Measurements from ENCODE around the gene STAC2. TPM values are rescaled to one million over a fixed set of nuclear protein-coding genes. Genes with fewer than 3 reads are reported as not detected.
A peak's percentile ranks its signal among the peaks of the same experiment; 100 is the strongest.

Gene STAC2
- total and polyA plus RNA-seq, 2 of the 13 experiments (the other 11 are each of a cell fraction or from before 2014, with no cell fraction given), result not detected

DNA sequence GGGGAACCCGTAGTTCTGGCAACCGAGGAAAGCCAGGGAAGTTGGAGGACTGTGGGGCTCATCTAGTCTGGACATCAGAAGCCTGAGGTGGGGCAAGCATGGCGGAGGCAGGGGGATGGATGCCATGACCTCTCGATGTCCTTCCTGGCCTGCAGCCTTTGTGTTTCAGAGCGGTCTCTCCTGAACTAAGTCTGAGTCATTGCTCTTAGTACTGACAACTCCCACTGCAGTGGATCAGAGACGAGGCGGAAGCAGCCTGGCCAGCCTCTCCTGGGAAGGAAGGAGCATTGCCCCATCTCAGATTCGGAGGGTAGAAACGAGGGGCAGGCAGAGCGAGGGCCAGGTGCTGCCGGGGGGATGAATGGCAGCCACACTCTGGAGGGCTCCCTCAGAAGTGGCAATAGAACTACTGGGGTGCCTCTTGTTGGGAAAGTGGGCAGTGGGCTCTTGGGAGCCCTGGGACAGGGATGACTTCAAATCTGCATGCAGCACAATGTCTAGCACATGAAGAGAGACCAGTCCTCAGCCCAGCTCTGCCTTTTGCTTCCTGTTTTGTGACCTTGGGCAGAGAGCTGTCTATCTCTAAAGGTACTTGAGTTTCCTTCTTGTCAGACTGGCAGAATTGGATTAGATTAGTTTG lies 3.6 kb upstream of the STAC2 start:
- BruUV-seq (replicated peaks), result no TSS peak
- Histone ChIP-seq H3K9me3 (ENCODE audit: low read length) (no peaks in the 10 kb centered on the region), H3K4me2 (ENCODE audit: low read depth, low read length) (0 out of 2 replicates have a peak overlapping the region, but pooled peaks have one; percentile 2), H4K20me1 (ENCODE audit: insufficient read depth, low read length) (no peaks in the 10 kb centered on the region), H3K9ac (ENCODE audit: insufficient read depth, low read depth, low read length) (no peak overlapping the region), H3K79me2 (ENCODE audit: insufficient read depth, low read length) (no peaks in the 10 kb centered on the region), H3K4me3 (replicated peaks in 1 of 3; ENCODE audit: insufficient read depth in 1 of 3, low read depth in 2 of 3, low read length in 3 of 3) (no peak overlapping the region), H3K27me3 (ENCODE audit: control insufficient read depth in 1 of 2, insufficient read depth in 2 of 2, low read length in 2 of 2) (peaks cover 19 to 64% of the 10 kb centered on the region in 2 experiments), H2AFZ (ENCODE audit: low read length) (no peak overlapping the region), H3K36me3 (replicated peaks in 1 of 2; ENCODE audit: control insufficient read depth in 1 of 2, insufficient read depth in 2 of 2, low read length in 2 of 2) (no peaks in the 10 kb centered on the region), H3K27ac (ENCODE audit: extremely low read length, insufficient read depth, low read length) (no peak overlapping the region), H3K4me1 (ENCODE audit: insufficient read depth, low read length) (peaks cover 20% of the 10 kb centered on the region; the same call in 1 of the 2 replicates)
- no peak for DNase-seq (ENCODE audit: low spot score)
- ChIA-PET CTCF (ENCODE audit: low intra/inter-chr PET ratio, low total read pairs) (no interaction called here), POLR2A (interaction anchor here (1.0 kb wide), 1 partner anchor 30 kb away, joined by 4 read pairs; the partner anchor contains the start of gene RPL19)
- no peak for FAIRE-seq
- intact Hi-C loops (cut with micrococcal nuclease; ENCODE audit: unreplicated experiment), result no loop called here
- 14% methylated on average over 6 of the region's 11 CpGs for WGBS (ENCODE audit: low lambda C conversion rate)
- peak; percentile 10; the same call in 1 of the 3 replicates for ATAC-seq
- in situ Hi-C loops (cut with HindIII; ENCODE audit: extremely low pct_ligation_motif_present, low pct_unique_long_range_greater_than_20kb), result no loop called here
- TF ChIP-seq ZNF468 (CRISPR knock-in tag; IDR thresholded peaks at IDR 0.05) (no peak), TP53 (CRISPR knock-in tag; conservative IDR thresholded peaks at IDR 0.05) (no peak), POLR2AphosphoS5 (IDR thresholded peaks at IDR 0.05; ENCODE audit: low read depth, low read length) (no peak), NR2C2 (CRISPR knock-in tag; IDR thresholded peaks at IDR 0.05; ENCODE audit: borderline replicate concordance) (peak; percentile 50), RNF2 (conservative IDR thresholded peaks at IDR 0.05; ENCODE audit: low read depth) (no peak), CEBPZ (IDR thresholded peaks at IDR 0.05; ENCODE audit: low read length) (no peak), IRF1 (CRISPR knock-in tag; IDR thresholded peaks at IDR 0.05; ENCODE audit: low read depth) (no peak), ZKSCAN8 (CRISPR knock-in tag; IDR thresholded peaks at IDR 0.05; ENCODE audit: borderline replicate concordance) (no peak), ETV5 (CRISPR knock-in tag; IDR thresholded peaks at IDR 0.05; ENCODE audit: borderline replicate concordance) (peak; percentile 17; the same call in 1 of the 2 replicates), SIN3B (IDR thresholded peaks at IDR 0.05; ENCODE audit: low read length) (no peak), ZNF678 (CRISPR knock-in tag; IDR thresholded peaks at IDR 0.05) (no peak), POLR2AphosphoS2 (IDR thresholded peaks at IDR 0.05; ENCODE audit: low read depth, low read length) (no peak), CCAR2 (optimal IDR thresholded peaks at IDR 0.05; ENCODE audit: low read depth, low read length) (no peak)
- TF ChIP-seq, protein P1, sequence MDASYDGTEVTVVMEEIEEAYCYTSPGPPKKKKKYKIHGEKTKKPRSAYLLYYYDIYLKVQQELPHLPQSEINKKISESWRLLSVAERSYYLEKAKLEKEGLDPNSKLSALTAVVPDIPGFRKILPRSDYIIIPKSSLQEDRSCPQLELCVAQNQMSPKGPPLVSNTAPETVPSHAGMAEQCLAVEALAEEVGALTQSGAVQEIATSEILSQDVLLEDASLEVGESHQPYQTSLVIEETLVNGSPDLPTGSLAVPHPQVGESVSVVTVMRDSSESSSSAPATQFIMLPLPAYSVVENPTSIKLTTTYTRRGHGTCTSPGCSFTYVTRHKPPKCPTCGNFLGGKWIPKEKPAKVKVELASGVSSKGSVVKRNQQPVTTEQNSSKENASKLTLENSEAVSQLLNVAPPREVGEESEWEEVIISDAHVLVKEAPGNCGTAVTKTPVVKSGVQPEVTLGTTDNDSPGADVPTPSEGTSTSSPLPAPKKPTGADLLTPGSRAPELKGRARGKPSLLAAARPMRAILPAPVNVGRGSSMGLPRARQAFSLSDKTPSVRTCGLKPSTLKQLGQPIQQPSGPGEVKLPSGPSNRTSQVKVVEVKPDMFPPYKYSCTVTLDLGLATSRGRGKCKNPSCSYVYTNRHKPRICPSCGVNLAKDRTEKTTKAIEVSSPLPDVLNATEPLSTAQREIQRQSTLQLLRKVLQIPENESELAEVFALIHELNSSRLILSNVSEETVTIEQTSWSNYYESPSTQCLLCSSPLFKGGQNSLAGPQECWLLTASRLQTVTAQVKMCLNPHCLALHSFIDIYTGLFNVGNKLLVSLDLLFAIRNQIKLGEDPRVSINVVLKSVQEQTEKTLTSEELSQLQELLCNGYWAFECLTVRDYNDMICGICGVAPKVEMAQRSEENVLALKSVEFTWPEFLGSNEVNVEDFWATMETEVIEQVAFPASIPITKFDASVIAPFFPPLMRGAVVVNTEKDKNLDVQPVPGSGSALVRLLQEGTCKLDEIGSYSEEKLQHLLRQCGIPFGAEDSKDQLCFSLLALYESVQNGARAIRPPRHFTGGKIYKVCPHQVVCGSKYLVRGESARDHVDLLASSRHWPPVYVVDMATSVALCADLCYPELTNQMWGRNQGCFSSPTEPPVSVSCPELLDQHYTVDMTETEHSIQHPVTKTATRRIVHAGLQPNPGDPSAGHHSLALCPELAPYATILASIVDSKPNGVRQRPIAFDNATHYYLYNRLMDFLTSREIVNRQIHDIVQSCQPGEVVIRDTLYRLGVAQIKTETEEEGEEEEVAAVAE (CRISPR knock-in tag; IDR thresholded peaks at IDR 0.05; ENCODE audit: borderline replicate concordance), result no peak
- TF ChIP-seq, protein P2, sequence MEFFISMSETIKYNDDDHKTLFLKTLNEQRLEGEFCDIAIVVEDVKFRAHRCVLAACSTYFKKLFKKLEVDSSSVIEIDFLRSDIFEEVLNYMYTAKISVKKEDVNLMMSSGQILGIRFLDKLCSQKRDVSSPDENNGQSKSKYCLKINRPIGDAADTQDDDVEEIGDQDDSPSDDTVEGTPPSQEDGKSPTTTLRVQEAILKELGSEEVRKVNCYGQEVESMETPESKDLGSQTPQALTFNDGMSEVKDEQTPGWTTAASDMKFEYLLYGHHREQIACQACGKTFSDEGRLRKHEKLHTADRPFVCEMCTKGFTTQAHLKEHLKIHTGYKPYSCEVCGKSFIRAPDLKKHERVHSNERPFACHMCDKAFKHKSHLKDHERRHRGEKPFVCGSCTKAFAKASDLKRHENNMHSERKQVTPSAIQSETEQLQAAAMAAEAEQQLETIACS (CRISPR knock-in tag; IDR thresholded peaks at IDR 0.05), result no peak
